NOMO-1 treated with DMSO at 0.1 percent for 48 hours (cell line): ENCODE results near the gene KLHL35.

Experiments
- DNase-seq: peaks from one replicate; lab custom pipeline; 2025; ENCODE audit not compliant: unreplicated experiment; lab: John Stamatoyannopoulos, UW

The KLHL35 gene

GRCh38 chr11:75432911-75433321, at the start of gene KLHL35:
Gene KLHL35, minus strand, starts transcription at chr11:75433203. Its CDS starts 2,574 bp downstream, at chr11:75430629.
- DNase-seq = no peak

- DNase-seq = no peak
Observed at GRCh38 chr11:75481922-75482606, 49.1 kb upstream of the KLHL35 start.

GRCh38 chr11:75481223-75481921, 48.4 kb upstream of the KLHL35 start:
- no peak for DNase-seq

- no peak for DNase-seq
Observed at GRCh38 chr11:75480185-75481175, 47.5 kb upstream of the KLHL35 start.

- DNase-seq = no peak
Observed at GRCh38 chr11:75479597-75480145, 46.7 kb upstream of the KLHL35 start.

- no peak for DNase-seq
Observed at GRCh38 chr11:75478783-75479596, 46.0 kb upstream of the KLHL35 start.

GRCh38 chr11:75477614-75477935, 44.6 kb upstream of the KLHL35 start:
- DNase-seq = no peak

GRCh38 chr11:75476739-75477613, 44.0 kb upstream of the KLHL35 start:
- DNase-seq = no peak

- no peak for DNase-seq
Observed at GRCh38 chr11:75475767-75476650, 43.0 kb upstream of the KLHL35 start.

GRCh38 chr11:75474878-75475766, 42.1 kb upstream of the KLHL35 start:
- DNase-seq = peak; percentile 70

GRCh38 chr11:75474240-75474639, 41.2 kb upstream of the KLHL35 start:
- peak; percentile 88 for DNase-seq

- no peak for DNase-seq
Observed at GRCh38 chr11:75473684-75474083, 40.7 kb upstream of the KLHL35 start.

- no peak for DNase-seq
Observed at GRCh38 chr11:75472081-75472732, 39.2 kb upstream of the KLHL35 start.

GRCh38 chr11:75471176-75471973, 38.4 kb upstream of the KLHL35 start:
- no peak for DNase-seq

GRCh38 chr11:75470476-75471080, 37.6 kb upstream of the KLHL35 start:
- no peak for DNase-seq
